Effector memory CD4-positive, alpha-beta T cell (primary cell): ENCODE results near the gene MED15.

Source experiments
- DNase-seq, 3 donors: peaks; one replicate each; pipeline ENCODE4 v3.0.0-alpha.2; 2020
- H3K27ac ChIP-seq: 2 replicates; pipeline ENCODE4 v1.7.0; 2013; ENCODE audit warnings: mild to moderate bottlenecking, low read length, moderate library complexity; ENCODE audit not compliant: insufficient read depth, poor library complexity, severe bottlenecking
- H3K27me3 ChIP-seq: replicated peaks from 2 replicates; pipeline ENCODE4 v1.7.0; 2013; ENCODE audit warnings: mild to moderate bottlenecking, low read length; ENCODE audit not compliant: insufficient read depth, control insufficient read depth, poor library complexity, severe bottlenecking
- H3K36me3 ChIP-seq: 2 replicates; pipeline ENCODE4 v1.7.0; 2013; ENCODE audit warnings: mild to moderate bottlenecking, low read length, moderate library complexity; ENCODE audit not compliant: control insufficient read depth, insufficient read depth
- H3K4me1 ChIP-seq: 2 replicates; pipeline ENCODE4 v1.7.0; 2013; ENCODE audit warnings: low read length, mild to moderate bottlenecking; ENCODE audit not compliant: control insufficient read depth, insufficient read depth, poor library complexity, severe bottlenecking
- H3K4me3 ChIP-seq: 2 replicates; pipeline ENCODE4 v1.7.0; 2013; ENCODE audit warnings: low read length, low read depth, mild to moderate bottlenecking; ENCODE audit not compliant: insufficient read depth, poor library complexity, severe bottlenecking
- H3K9me3 ChIP-seq: 2 replicates; pipeline ENCODE4 v1.7.0; 2013; ENCODE audit warnings: mild to moderate bottlenecking, low read length, moderate library complexity; ENCODE audit not compliant: control insufficient read depth
- total RNA-seq, 3 donors: gene quantifications; one replicate each; lab custom pipeline; 2026; lab: John Stamatoyannopoulos, UW

MED15 gene, protein sequence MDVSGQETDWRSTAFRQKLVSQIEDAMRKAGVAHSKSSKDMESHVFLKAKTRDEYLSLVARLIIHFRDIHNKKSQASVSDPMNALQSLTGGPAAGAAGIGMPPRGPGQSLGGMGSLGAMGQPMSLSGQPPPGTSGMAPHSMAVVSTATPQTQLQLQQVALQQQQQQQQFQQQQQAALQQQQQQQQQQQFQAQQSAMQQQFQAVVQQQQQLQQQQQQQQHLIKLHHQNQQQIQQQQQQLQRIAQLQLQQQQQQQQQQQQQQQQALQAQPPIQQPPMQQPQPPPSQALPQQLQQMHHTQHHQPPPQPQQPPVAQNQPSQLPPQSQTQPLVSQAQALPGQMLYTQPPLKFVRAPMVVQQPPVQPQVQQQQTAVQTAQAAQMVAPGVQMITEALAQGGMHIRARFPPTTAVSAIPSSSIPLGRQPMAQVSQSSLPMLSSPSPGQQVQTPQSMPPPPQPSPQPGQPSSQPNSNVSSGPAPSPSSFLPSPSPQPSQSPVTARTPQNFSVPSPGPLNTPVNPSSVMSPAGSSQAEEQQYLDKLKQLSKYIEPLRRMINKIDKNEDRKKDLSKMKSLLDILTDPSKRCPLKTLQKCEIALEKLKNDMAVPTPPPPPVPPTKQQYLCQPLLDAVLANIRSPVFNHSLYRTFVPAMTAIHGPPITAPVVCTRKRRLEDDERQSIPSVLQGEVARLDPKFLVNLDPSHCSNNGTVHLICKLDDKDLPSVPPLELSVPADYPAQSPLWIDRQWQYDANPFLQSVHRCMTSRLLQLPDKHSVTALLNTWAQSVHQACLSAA
- total RNA-seq = 151 to 187 (median 183) reads per million in 3 donors

DNA sequence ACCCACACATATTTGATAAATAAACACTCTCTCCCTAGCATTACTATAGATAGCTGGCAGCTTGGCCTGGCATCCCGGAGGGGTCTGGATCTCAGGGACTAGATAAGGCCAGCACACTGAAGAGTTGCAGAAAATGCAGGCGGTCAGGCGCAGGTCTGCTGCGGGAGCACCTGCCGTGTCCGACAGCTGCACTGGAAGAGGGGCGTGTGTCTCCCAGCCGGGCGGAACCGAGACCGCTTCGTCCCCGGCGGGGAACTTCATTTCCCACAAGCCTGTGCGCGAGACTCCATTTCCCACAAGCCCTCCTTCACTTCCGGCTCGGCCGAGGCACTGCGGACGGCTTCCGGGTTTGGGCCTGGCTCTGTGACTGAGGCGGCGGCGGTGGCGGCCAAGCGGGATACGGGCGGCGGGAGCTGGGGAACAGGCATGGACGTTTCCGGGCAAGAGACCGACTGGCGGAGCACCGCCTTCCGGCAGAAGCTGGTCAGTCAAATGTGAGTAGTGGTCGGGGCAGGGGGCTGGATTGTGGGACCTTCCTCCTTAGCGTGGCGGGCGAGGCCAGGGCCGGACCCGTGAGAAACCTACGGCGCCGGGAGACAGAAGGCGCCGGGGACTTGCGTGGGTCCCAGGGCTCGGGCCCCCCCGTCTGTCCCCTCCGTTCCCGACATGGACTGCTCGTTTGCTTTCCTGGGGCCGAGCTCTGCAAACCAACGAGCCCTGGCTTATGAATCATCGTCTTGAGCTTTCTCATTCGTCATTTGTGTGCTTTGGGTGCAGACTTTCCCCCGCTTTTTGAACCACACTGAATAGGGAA is at the start of gene MED15:
Gene MED15 (plus strand): TSS at position 358 of the 814 bp plus-strand sequence. CDS start 69 bp downstream, at position 427.
- peak; percentile 74 to 85 (median 76) for DNase-seq
- H3K4me3 ChIP-seq = peak within 1 kb of the TSS; percentile 86
- H3K9me3 ChIP-seq = no peaks in the 10 kb centered on the region
- peaks cover 30% of the 10 kb centered on the region for H3K4me1 ChIP-seq
- peaks cover 6% of the 10 kb centered on the region for H3K36me3 ChIP-seq
- H3K27me3 ChIP-seq = no peaks in the 10 kb centered on the region
- peak within 1 kb of the TSS; percentile 95 for H3K27ac ChIP-seq

DNA sequence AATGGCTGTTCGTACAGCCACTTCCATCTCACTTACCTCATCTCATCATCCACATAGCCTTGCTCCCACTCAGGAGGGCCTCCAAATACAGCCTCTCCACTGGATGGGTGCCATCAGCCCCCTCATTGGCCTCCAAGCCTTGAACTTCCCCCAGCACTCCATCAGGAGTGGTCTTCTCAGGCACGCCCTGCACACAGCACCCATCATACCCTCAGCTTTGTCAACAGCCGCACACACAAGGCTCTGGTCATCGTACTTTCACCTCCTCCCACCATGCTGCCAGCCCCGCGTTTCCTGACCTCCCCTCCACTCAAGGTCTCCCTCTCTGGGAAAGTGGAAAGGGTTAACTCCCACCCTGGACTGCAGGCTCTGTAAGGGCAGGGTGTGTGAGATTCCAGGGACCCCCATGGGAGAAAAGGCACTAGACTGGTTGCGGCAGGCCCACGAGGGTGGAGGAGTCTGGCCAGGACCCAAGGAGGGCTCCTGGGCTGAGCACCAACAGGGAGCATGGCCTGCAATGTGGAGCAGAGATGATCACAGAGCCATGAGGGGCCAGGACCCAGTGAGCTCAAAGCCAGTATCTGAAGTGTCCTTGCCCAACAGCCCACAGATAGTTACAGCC is 48.8 kb upstream of the MED15 start:
- DNase-seq = no peak
- peaks cover 6% of the 10 kb centered on the region for H3K36me3 ChIP-seq
- H3K27ac ChIP-seq = no peak overlapping the region
- H3K4me1 ChIP-seq = peaks cover 17% of the 10 kb centered on the region
- no peaks in the 10 kb centered on the region for H3K27me3 ChIP-seq
- no peaks in the 10 kb centered on the region for H3K9me3 ChIP-seq
- H3K4me3 ChIP-seq = no peak overlapping the region

DNA sequence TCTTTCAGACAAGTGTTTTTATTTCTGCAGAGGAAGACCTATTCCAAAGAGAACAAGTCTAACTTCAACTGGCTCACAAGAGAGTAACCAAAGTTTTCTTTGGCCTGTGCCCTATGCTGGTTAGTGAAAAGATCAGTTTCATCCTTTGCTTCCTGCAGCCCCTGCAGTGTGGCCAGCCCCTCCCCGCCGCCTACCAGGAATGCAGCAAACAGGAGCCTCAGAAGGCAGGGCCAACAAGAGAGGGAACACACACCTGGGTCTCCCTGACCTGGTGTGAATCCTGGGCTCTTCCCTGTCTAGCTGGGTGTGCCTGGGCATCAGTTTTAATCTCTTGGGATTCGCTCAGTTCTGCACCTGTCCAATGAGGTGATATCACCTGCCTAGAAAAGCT is 48.3 kb upstream of the MED15 start:
- peaks cover 6% of the 10 kb centered on the region for H3K36me3 ChIP-seq

DNA sequence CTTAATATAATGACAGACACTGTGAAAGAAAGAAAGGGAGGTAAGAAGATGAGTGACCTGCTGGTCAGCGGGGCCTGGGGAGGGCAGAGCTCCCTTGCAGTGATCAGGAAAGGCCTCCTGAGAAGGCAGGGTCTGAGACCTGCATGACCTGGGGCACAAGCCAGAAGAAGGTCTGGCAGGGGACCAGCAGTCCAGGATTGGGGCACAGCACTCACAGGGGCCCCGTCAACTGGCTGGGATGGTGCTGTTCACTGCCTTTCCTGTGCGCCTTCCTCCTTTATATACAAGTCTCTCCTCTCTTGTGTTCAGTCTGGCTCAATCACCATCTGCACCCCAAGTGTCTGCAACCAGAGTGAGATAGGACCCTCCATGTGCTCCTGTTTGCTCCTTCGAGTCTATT is 47.5 kb upstream of the MED15 start:
- Histone ChIP-seq H3K4me3 (no peak overlapping the region), H3K36me3 (peaks cover 6% of the 10 kb centered on the region), H3K27me3 (no peaks in the 10 kb centered on the region), H3K9me3 (no peaks in the 10 kb centered on the region), H3K4me1 (peaks cover 30% of the 10 kb centered on the region), H3K27ac (no peak overlapping the region)
- DNase-seq = no peak

More for the DNA sequence above, 48.3 kb upstream of the MED15 start:
- no peak for DNase-seq
- Histone ChIP-seq H3K4me3 (no peak overlapping the region), H3K4me1 (peaks cover 22% of the 10 kb centered on the region), H3K27ac (no peak overlapping the region), H3K9me3 (no peaks in the 10 kb centered on the region), H3K27me3 (no peaks in the 10 kb centered on the region)

DNA sequence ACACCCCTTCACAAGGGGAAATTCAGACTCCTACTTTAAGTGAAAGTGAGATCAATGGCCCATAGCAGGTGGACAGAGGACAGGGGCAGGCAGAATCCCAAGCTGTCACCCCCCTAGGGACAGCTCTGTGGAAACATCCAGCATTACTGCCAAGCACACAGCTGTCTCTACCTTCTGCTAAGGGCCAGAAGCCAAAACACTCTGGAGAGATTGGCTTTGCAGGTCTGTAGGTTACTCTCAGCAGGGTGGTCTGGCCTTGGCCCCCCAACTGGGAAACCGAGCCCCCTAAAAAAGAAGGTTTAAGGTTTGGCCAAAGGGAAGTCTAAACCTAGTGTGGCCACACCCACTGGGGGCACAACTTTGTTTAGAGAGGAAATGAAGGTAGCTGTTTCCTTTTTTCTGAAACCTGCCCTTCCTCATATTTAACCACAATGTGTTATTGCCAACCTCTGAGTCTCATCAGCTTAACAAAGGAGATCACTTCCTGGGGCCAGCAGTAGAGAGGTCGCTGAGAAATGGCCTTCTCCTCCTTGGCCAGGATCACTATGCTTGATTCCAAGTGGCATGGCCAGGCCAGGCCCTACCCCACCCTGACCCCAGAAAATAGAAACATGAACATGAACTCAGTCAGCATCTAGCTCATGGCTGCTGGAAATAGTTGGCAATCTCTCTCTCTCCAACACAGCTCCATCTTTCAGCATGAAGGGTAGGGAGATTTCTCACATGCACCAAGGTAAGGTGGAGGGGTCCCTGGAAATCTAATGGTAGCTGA is 43.9 kb upstream of the MED15 start:
- Histone ChIP-seq H3K9me3 (no peaks in the 10 kb centered on the region), H3K36me3 (peaks cover 6% of the 10 kb centered on the region), H3K27me3 (no peaks in the 10 kb centered on the region), H3K4me3 (no peak overlapping the region), H3K27ac (peak overlapping the region; percentile 70), H3K4me1 (peaks cover 46% of the 10 kb centered on the region)
- DNase-seq = peak in 1 of 3 donors; percentile 6

DNA sequence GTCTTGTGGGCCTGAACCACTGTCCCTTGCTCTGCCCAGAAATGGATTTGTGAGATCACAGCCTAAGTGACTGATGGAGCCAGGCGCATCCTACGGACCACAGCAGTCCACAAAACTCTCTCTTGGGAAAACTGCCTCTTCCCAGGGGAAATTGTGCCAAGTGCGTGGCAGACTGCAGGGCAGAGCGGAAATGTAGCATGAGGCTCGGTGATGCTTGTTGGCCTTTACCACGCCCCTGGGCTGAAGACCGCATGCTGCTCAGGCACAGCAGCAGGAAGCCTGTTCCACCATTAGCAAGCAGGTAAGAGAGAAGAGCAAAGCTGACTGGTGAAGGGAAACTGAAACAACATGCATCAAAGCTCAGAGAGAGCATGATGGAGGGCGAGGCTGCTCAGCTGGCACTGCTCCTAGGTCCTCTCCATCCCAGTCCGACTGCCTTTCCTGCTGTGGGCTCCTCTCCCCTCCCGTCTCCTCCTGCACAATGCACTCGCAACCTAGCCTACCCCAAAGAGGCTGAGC is 43.3 kb upstream of the MED15 start:
- peaks cover 46% of the 10 kb centered on the region for H3K4me1 ChIP-seq
- peaks cover 6% of the 10 kb centered on the region for H3K36me3 ChIP-seq
- H3K27me3 ChIP-seq = no peaks in the 10 kb centered on the region
- H3K4me3 ChIP-seq = no peak overlapping the region
- peak; percentile 25 to 54 (median 35) for DNase-seq
- H3K27ac ChIP-seq = peak overlapping the region; percentile 70
- no peaks in the 10 kb centered on the region for H3K9me3 ChIP-seq

DNA sequence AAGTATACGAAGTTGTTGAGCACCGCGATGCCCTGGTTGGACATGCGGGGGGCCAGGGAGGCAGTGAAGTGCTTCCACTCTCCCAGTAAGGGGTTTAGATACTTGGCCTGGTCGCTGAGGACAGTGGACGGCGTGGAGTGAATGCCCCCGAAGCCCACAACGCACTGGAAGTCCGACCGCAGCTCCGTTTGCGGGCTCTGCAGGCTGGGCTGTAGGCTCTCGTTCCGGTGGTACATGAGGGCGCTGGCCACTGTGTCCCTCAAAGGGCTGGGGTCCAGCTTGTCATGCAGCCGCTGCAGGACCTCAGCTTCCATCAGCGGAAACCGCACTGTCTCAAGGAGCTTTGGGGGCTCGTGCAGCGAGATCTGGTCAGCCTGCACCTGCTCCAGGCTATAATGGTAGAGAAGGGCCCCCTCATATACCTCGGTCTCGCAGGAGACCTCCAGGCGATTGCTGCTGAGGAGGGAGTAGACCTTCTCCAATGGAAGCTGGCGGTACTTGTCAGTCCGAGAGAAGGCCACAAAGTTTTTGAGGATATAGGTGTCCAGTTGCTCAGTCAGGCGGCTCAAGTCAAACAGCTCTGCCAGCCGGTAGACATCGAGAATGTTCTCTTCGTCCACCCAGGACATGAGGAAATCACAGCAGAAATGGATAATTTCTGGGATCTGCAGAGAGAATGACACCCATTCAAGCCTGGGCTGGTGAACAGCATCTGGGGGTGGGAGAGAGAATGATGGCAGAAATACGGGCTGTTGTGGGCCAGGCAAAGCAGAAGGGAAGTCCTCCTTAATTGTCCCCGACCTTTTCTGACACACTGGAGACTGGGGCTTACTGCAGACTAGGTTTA is 42.3 kb upstream of the MED15 start:
- peak overlapping the region; percentile 70 for H3K27ac ChIP-seq
- DNase-seq = no peak
- H3K27me3 ChIP-seq = no peaks in the 10 kb centered on the region
- H3K4me3 ChIP-seq = no peak overlapping the region
- peaks cover under 1% of the 10 kb centered on the region for H3K36me3 ChIP-seq
- H3K9me3 ChIP-seq = no peaks in the 10 kb centered on the region
- H3K4me1 ChIP-seq = peaks cover 46% of the 10 kb centered on the region

DNA sequence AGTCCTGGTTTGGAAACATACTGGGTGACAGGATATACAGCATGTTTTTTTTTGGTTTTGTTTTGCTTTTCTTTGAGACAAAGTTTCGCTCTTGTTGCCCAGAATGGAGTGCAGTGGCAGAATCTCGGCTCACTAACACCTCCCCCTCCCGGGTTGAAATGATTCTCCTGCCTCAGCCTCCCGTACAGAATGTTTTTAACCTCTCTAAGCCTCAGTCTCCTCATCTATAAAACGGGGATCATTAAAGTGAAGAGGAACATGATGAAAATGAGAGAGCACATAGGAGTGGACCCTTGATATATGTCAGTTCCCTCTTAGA is 41.7 kb upstream of the MED15 start:
- Histone ChIP-seq H3K36me3 (peaks cover under 1% of the 10 kb centered on the region), H3K4me3 (no peak overlapping the region), H3K27me3 (no peaks in the 10 kb centered on the region), H3K9me3 (no peaks in the 10 kb centered on the region), H3K4me1 (peaks cover 46% of the 10 kb centered on the region), H3K27ac (peak overlapping the region; percentile 70)
- no peak for DNase-seq
